ENCODE results near the gene MEGF8.

The MEGF8 gene

GRCh38 chr19:42356686-42357085 lies 31.3 kb downstream of the MEGF8 start:
- DNase-seq (ENCODE audit: low read depth, low spot score): no peak

DNA sequence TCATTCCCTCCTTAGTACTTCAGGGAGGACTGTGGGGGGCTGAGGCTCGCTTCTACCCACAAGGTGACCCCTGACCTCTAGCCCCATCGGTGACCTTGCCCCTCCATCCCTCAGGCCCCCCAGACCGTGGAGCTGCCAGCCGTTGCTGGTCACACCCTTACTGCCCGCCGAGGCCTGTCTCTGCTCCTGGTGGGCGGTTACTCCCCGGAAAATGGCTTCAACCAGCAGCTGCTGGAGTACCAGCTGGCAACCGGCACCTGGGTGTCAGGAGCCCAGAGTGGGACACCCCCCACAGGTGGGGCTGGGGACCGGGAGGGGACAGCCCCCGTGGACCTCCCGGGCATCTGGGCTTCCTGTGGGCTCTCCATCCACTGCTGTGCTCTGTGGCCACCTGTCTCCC lies 31.9 kb downstream of the MEGF8 start:
- no peak for DNase-seq (ENCODE audit: low read depth, low spot score)

DNA sequence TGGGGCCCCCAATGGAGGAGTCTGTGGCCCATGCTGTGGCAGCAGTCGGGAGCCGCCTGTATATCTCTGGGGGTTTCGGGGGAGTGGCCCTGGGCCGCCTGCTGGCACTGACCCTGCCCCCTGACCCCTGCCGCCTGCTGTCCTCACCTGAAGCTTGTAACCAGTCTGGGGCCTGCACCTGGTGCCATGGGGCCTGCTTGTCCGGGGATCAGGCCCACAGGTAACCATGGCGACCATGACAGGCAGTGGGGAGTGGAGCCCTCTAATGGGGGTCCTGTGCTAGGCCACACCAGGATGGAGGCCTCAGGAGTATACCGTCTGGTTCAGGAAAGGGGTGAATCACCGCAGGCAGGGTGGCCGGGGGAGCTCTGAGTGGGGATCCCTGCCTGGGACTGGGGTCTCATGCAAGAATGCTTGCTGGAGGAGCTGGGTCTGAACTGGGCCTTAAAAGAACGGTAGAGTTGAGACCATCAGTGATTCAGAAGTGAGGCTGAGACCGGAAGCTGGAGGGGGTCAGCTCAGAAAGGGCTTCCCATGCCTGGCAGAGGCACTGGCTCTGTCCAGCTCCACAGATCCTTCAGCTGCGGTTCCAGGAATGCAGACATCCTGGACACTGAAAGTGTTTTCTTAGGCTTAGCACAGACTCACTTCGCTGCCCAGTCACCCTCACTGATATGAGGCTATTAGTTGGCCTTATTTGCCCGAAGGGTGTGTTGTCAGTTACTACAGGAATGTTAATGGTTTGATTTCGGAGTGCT lies 35.5 kb downstream of the MEGF8 start:
- DNase-seq (ENCODE audit: low read depth, low spot score): no peak

DNA sequence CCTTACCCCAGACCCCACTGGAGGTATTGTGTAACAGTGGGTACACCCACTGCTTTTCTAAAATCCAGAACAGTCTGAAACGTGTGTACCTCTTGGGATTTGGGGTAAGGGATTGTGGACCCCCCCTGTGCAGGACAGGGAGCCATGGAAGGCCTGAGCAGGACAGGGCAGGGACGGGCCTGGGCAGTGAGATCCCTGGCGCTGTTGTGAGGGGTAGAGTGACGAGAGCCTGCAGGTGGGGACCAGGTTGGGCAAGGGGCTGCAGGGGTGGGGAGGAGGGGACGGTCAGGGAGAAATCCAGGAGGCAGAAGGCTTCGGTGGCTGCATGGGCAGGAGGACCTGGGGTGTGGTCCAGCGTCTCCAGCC lies 36.1 kb downstream of the MEGF8 start:
- DNase-seq (ENCODE audit: low read depth, low spot score): no peak

- DNase-seq (ENCODE audit: low read depth, low spot score): no peak
Measured at GRCh38 chr19:42362342-42362741, 36.9 kb downstream of the MEGF8 start.

- no peak for DNase-seq (ENCODE audit: low read depth, low spot score)
Measured at GRCh38 chr19:42362891-42363440, 37.5 kb downstream of the MEGF8 start.

- DNase-seq (ENCODE audit: low read depth, low spot score): no peak
Measured at GRCh38 chr19:42363614-42364346, 38.3 kb downstream of the MEGF8 start.

DNA sequence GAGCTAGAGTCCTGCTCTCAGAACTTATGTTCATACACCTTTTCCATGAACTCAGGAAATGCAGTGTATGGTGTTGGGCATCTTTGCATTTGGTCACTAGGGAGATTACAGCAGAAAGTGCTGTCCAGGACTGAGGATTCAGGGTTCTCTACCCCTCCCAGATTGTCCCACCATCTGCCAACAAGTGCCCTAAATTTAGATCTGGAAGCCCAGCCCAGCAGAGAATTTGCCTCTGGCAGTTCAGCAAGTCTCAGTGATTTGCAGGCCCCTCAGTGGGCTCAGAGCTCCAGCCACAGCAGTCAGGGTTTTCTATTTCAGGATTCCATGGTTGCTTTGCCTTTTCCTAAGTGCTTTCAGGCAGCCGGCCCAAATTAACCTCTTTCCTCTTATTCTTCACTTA lies 41.2 kb downstream of the MEGF8 start:
- DNase-seq (ENCODE audit: low read depth, low spot score): no peak

GRCh38 chr19:42367929-42368328 lies 42.5 kb downstream of the MEGF8 start:
- no peak for DNase-seq (ENCODE audit: low read depth, low spot score)

GRCh38 chr19:42368360-42368759 lies 42.9 kb downstream of the MEGF8 start:
- DNase-seq (ENCODE audit: low read depth, low spot score): no peak

- DNase-seq (ENCODE audit: low read depth, low spot score): no peak
Measured at GRCh38 chr19:42368765-42369164, 43.3 kb downstream of the MEGF8 start.

DNA sequence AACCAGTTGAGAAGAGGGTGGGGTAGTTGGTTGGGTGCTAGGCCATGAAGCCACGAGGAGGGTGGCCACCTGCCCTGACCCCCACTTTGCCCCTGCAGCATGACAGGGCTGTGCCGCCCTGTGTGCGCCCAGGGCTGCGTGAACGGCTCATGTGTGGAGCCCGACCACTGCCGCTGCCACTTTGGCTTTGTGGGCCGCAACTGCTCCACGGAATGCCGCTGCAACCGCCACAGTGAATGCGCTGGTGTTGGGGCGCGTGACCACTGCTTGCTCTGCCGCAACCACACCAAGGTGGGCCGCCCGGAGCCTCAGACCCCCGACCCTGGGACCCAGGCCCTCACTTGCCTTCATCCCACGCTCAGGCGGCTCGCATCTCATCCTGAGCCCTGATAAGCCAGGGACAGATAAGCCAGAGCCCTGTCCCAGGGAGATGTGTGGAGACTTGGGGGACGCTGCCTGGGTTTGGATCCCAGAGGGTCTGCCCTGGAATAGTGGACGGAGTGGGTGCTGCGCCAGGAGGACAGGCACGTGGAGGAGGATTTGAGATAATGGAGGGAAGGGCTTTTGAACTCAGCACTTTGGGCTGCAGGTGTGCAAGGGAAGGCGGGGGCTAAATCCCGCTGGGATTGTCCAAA lies 44.1 kb downstream of the MEGF8 start:
- no peak for DNase-seq (ENCODE audit: low read depth, low spot score)

GRCh38 chr19:42370068-42370520 lies 44.7 kb downstream of the MEGF8 start:
- no peak for DNase-seq (ENCODE audit: low read depth, low spot score)

GRCh38 chr19:42370626-42371175 lies 45.3 kb downstream of the MEGF8 start:
- no peak for DNase-seq (ENCODE audit: low read depth, low spot score)

GRCh38 chr19:42374826-42375376 lies 49.5 kb downstream of the MEGF8 start:
- DNase-seq (ENCODE audit: low read depth, low spot score): no peak

DNA sequence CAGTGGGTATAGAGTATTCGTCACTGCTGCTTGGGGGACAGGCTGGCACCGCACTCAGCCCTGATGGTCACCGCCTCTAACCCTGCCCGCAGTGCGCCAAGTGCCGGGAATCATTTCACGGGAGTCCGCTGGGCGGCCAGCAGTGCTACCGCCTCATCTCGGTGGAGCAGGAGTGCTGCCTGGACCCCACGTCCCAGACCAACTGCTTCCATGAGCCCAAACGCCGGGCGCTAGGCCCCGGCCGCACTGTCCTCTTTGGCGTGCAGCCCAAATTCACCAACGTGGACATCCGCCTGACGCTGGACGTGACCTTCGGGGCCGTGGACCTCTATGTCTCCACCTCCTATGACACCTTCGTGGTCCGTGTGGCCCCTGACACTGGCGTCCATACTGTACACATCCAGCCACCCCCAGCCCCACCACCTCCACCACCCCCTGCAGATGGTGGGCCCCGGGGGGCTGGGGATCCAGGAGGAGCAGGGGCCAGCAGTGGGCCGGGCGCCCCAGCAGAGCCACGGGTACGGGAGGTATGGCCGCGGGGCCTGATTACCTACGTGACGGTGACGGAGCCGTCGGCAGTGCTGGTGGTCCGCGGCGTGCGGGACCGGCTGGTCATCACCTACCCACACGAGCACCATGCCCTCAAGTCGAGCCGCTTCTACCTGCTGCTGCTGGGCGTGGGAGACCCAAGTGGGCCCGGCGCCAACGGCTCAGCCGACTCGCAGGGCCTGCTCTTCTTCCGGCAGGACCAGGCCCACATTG lies 50.2 kb downstream of the MEGF8 start:
- no peak for DNase-seq (ENCODE audit: low read depth, low spot score)

GRCh38 chr19:42376177-42376555 lies 50.7 kb downstream of the MEGF8 start:
- DNase-seq (ENCODE audit: low read depth, low spot score): no peak

- no peak for DNase-seq (ENCODE audit: low read depth, low spot score)
Measured at GRCh38 chr19:42378225-42379215, 53.1 kb downstream of the MEGF8 start.

DNA sequence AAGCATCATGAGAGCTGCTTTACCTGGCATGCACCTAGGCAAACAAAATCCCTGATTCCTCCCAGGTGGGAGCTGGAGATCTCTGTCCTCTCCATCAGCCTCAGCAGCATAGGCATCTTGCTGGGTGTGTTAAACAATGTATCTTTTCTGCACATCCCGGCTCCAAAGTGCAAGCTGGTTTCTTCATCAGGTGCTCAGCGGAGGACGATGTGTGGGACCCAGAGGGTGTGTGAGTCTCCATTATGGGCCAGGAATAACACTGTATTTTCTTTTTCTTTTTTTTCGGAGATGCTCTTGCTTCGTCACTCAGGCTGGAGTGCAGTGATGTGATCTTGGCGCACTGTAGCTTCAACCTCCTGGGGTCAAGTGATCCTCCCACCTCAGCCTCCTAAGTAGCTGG lies 54.7 kb downstream of the MEGF8 start:
- no peak for DNase-seq (ENCODE audit: low read depth, low spot score)

Measured in brain pericyte (primary cell).